SK-N-SH (cell line): ENCODE results near the gene MDM4. TPM values are rescaled to one million over a fixed set of nuclear protein-coding genes. Genes with fewer than 3 reads are reported as not detected.

Experiments
- CTCF ChIA-PET: fragments of 300-600, 350-600 bp; formaldehyde crosslinking; extraction: SDS; loops from one replicate; lab custom pipeline; 2021; lab: Yijun Ruan, JAX
- POLR2A ChIA-PET: fragments of 350-600 bp; sonication (Branson Sonifier 250); formaldehyde crosslinking; extraction: SDS; loops from one replicate; lab custom pipeline; 2020; ENCODE audit warnings: antibody characterized with exemption, inconsistent platforms; lab: Yijun Ruan, JAX
- DNase-seq: peaks from one replicate; pipeline ENCODE4 v3.0.0; 2012
- H2AFZ ChIP-seq: fragments of 200-600 bp; sonication (generic); 2 replicates; pipeline ENCODE4 v1.8.1; 2016; ENCODE audit warnings: antibody characterized with exemption, mild to moderate bottlenecking, low read depth
- H3F3A ChIP-seq: fragments of 200-600 bp; sonication (generic); replicated peaks from 2 replicates; pipeline ENCODE3; 2016; ENCODE audit warnings: antibody characterized with exemption, mild to moderate bottlenecking; ENCODE audit not compliant: insufficient read depth
- H3K27ac ChIP-seq, 2 experiments: fragments of 200-500 bp in 1 of 2; fragments of 200-600 bp in 1 of 2; sonication (Bioruptor generic) in 1 of 2; sonication (generic), shearing (Covaris generic) in 1 of 2; 2 replicates each; pipeline versions ENCODE4 v1.5.1 to v1.6.1; 2014 to 2016; ENCODE audit warnings: low read depth in 2 of 2, inconsistent platforms in 1 of 2, low read length in 1 of 2, mild to moderate bottlenecking in 1 of 2, mixed read lengths in 1 of 2
- H3K27me3 ChIP-seq: fragments of 200-600 bp; sonication (generic), shearing (Covaris generic); 2 replicates; pipeline ENCODE4 v1.6.1; 2016; ENCODE audit warnings: mixed run types; ENCODE audit not compliant: insufficient read depth
- H3K36me3 ChIP-seq, 2 experiments: fragments of 200-500 bp in 1 of 2; fragments of 200-600 bp in 1 of 2; sonication (Bioruptor generic) in 1 of 2; sonication (generic) in 1 of 2; replicated peaks in 1 of 2; 2 replicates each; pipeline versions ENCODE3 to v1.5.1; 2014 to 2016; ENCODE audit warnings: low read length in 1 of 2, mild to moderate bottlenecking in 1 of 2; ENCODE audit not compliant: insufficient read depth in 2 of 2, control insufficient read depth in 1 of 2
- H3K4me1 ChIP-seq, 2 experiments: fragments of 200-500 bp in 1 of 2; fragments of 200-600 bp in 1 of 2; sonication (Bioruptor generic) in 1 of 2; sonication (generic), shearing (Covaris generic) in 1 of 2; 2 replicates each; pipeline versions ENCODE4 v1.5.1 to v1.6.1; 2014 to 2016; ENCODE audit warnings: low read depth in 1 of 2, low read length in 1 of 2, mixed run types in 1 of 2; ENCODE audit not compliant: insufficient read depth in 2 of 2, control insufficient read depth in 1 of 2
- H3K4me2 ChIP-seq: fragments of 200-600 bp; sonication (generic), shearing (Covaris generic); 2 replicates; pipeline ENCODE4 v1.6.1; 2017; ENCODE audit warnings: mixed run types
- H3K4me3 ChIP-seq, 2 experiments: fragments of 200-500 bp in 1 of 2; fragments of 200-600 bp in 1 of 2; sonication (Bioruptor generic) in 1 of 2; sonication (generic), shearing (Covaris generic) in 1 of 2; 2 replicates each; pipeline versions ENCODE4 v1.5.1 to v1.8.1; 2014 to 2016; ENCODE audit warnings: low read depth in 2 of 2, inconsistent platforms in 1 of 2, low read length in 1 of 2, mild to moderate bottlenecking in 1 of 2, mixed read lengths in 1 of 2, moderate library complexity in 1 of 2
- H3K79me2 ChIP-seq: fragments of 200-600 bp; sonication (generic); 2 replicates; pipeline ENCODE4 v1.8.1; 2017; ENCODE audit warnings: mild to moderate bottlenecking; ENCODE audit not compliant: insufficient read depth
- H3K9ac ChIP-seq: fragments of 200-600 bp; sonication (generic); 2 replicates; pipeline ENCODE4 v1.6.1; 2017; ENCODE audit warnings: mixed run types
- H3K9me2 ChIP-seq: fragments of 200-600 bp; sonication (generic); 2 replicates; pipeline ENCODE4 v1.6.1; 2017; ENCODE audit warnings: mixed run types
- H3K9me3 ChIP-seq: fragments of 200-600 bp; sonication (generic); 2 replicates; pipeline ENCODE4 v1.6.1; 2017; ENCODE audit warnings: mixed run types, mild to moderate bottlenecking, moderate library complexity
- H4K20me1 ChIP-seq: fragments of 200-600 bp; sonication (generic); 2 replicates; pipeline ENCODE4 v1.6.1; 2017; ENCODE audit warnings: mild to moderate bottlenecking, mixed run types; ENCODE audit not compliant: insufficient read depth
- ELF1 ChIP-seq: IDR thresholded peaks from 2 replicates; pipeline ENCODE4 v1.4.0; 2012
- EZH2phosphoT487 ChIP-seq: fragments of 200-600 bp; sonication (generic); IDR thresholded peaks from 2 replicates; pipeline ENCODE4 v1.6.1; 2017; ENCODE audit warnings: low read depth, mixed run types, mild to moderate bottlenecking, antibody characterized with exemption, moderate library complexity, borderline replicate concordance
- FOSL2 ChIP-seq: IDR thresholded peaks from 2 replicates; pipeline ENCODE4 v1.4.0; 2012; ENCODE audit warnings: low read depth, mild to moderate bottlenecking, moderate library complexity, borderline replicate concordance
- MAX ChIP-seq: IDR thresholded peaks from 2 replicates; pipeline ENCODE4 v1.4.0; 2012; ENCODE audit warnings: low read depth
- NRF1 ChIP-seq: IDR thresholded peaks from 2 replicates; pipeline ENCODE4 v1.6.1; 2012; ENCODE audit warnings: low read depth, mild to moderate bottlenecking, low read length
- RAD21 ChIP-seq: IDR thresholded peaks from 2 replicates; pipeline ENCODE4 v1.6.1; 2012; ENCODE audit warnings: mild to moderate bottlenecking, low read length
- REST ChIP-seq: IDR thresholded peaks from 2 replicates; pipeline ENCODE4 v1.6.1; 2012; ENCODE audit warnings: mild to moderate bottlenecking, low read depth, low read length, moderate library complexity
- RFX5 ChIP-seq: IDR thresholded peaks from 2 replicates; pipeline ENCODE4 v1.6.1; 2012; ENCODE audit warnings: mild to moderate bottlenecking, improper control_type of control experiment, low read length
- WGBS: methylation state at CpG from one replicate; pipeline ENCODE4 v1.1.6; 2017; ENCODE audit warnings: low lambda C conversion rate; 5-methylcytosine and 5-hydroxymethylcytosine counted together
- polyA plus RNA-seq, 3 experiments: library from polyadenylated mRNA; depleted of rRNA; stranded (reverse); fragments of >200 nt; gene quantifications; 2 replicates each; pipeline ENCODE4 v1.2.3, GENCODE V29; 2012

MDM4 gene
- polyA plus RNA-seq, 1 of the 3 experiments (the other 2 are of a cell fraction): 6.2 TPM

- no peak overlapping the region for H3K9ac ChIP-seq
- no peak overlapping the region for H3K4me3 ChIP-seq
- no peaks in the 10 kb centered on the region for H3K9me2 ChIP-seq
- no peak for DNase-seq
- H2AFZ ChIP-seq: no peak overlapping the region
- no peak overlapping the region for H3K27ac ChIP-seq
- H3K4me1 ChIP-seq: no peaks in the 10 kb centered on the region
- ChIA-PET CTCF (interaction anchor here (0.7 to 1.3 kb wide), 3 partner anchors 25 to 173 kb away, joined by 3 to 4 read pairs (median 3); no protein-coding TSS in a partner anchor), POLR2A (no interaction called here)
- no peaks in the 10 kb centered on the region for H3K9me3 ChIP-seq
- no peaks in the 10 kb centered on the region for H4K20me1 ChIP-seq
- H3K27me3 ChIP-seq: no peaks in the 10 kb centered on the region; the same call in 1 of the 2 replicates
- H3F3A ChIP-seq: no peaks in the 10 kb centered on the region
- H3K36me3 ChIP-seq: no peaks in the 10 kb centered on the region
- H3K79me2 ChIP-seq: no peaks in the 10 kb centered on the region
- TF ChIP-seq RFX5 (no peak), NRF1 (no peak), FOSL2 (no peak), ELF1 (no peak), RAD21 (no peak), MAX (no peak)
- no peak overlapping the region for H3K4me2 ChIP-seq
- WGBS: 67% methylated on average over 5 of the region's 8 CpGs
Observed at GRCh38 chr1:204599098-204599497, 82.9 kb downstream of the MDM4 start.

- Histone ChIP-seq H3K4me3 (no peak overlapping the region), H3K4me2 (no peak overlapping the region), H3K79me2 (no peaks in the 10 kb centered on the region), H2AFZ (no peak overlapping the region), H3K27ac (no peak overlapping the region), H3K9me3 (no peaks in the 10 kb centered on the region), H4K20me1 (no peaks in the 10 kb centered on the region), H3K4me1 (no peaks in the 10 kb centered on the region), H3K36me3 (no peaks in the 10 kb centered on the region), H3K27me3 (no peaks in the 10 kb centered on the region; the same call in 1 of the 2 replicates), H3F3A (no peaks in the 10 kb centered on the region), H3K9ac (no peak overlapping the region), H3K9me2 (no peaks in the 10 kb centered on the region)
- CTCF ChIA-PET: interaction anchor here (1.1 to 2.3 kb wide), 3 partner anchors 37 to 208 kb away, joined by 3 to 8 read pairs (median 4); no protein-coding TSS in a partner anchor
- no peak for DNase-seq
- TF ChIP-seq REST (no peak), MAX (no peak), EZH2phosphoT487 (no peak)
- 78% methylated on average over 9 of the region's 10 CpGs for WGBS
- POLR2A ChIA-PET: no interaction called here
Observed at GRCh38 chr1:204599596-204599995, 83.4 kb downstream of the MDM4 start.
